Ishikawa (cell line): ENCODE results near the gene AUTS2.

ENCODE experiments used
- CEBPB ChIP-seq: IDR thresholded peaks from 2 replicates; pipeline ENCODE4 v1.6.1; 2012
- CREB1 ChIP-seq: IDR thresholded peaks from 2 replicates; pipeline ENCODE4 v1.6.1; 2012; ENCODE audit warnings: low read depth
- EGR1 ChIP-seq: IDR thresholded peaks from 2 replicates; pipeline ENCODE4 v1.6.1; 2012
- EP300 ChIP-seq: IDR thresholded peaks from 2 replicates; pipeline ENCODE4 v1.6.1; 2012; ENCODE audit warnings: borderline replicate concordance
- FOXM1 ChIP-seq: IDR thresholded peaks from 2 replicates; pipeline ENCODE4 v1.6.1; 2012; ENCODE audit warnings: low read depth, borderline replicate concordance
- NFIC ChIP-seq: IDR thresholded peaks from 2 replicates; pipeline ENCODE4 v1.6.1; 2012
- RAD21 ChIP-seq: IDR thresholded peaks from 2 replicates; pipeline ENCODE4 v1.6.1; 2012; ENCODE audit warnings: low read depth
- TAF1 ChIP-seq: IDR thresholded peaks from 2 replicates; pipeline ENCODE4 v1.6.1; 2012; ENCODE audit warnings: low read depth, mild to moderate bottlenecking
- TCF12 ChIP-seq: IDR thresholded peaks from 2 replicates; pipeline ENCODE4 v1.6.1; 2012; ENCODE audit warnings: low read depth
- TEAD4 ChIP-seq: IDR thresholded peaks from 2 replicates; pipeline ENCODE4 v1.6.1; 2012
- YY1 ChIP-seq: IDR thresholded peaks from 2 replicates; pipeline ENCODE4 v1.6.1; 2012; ENCODE audit warnings: low read depth
- ZBTB7A ChIP-seq: IDR thresholded peaks from 2 replicates; pipeline ENCODE4 v1.6.1; 2012; ENCODE audit warnings: low read depth
- TF ChIP-seq, protein P1 (sequence below): IDR thresholded peaks from 2 replicates; pipeline ENCODE4 v1.6.1; 2012
- TF ChIP-seq, protein P2 (sequence below): IDR thresholded peaks from 2 replicates; pipeline ENCODE4 v1.6.1; 2012
- TF ChIP-seq, protein P3 (sequence below): IDR thresholded peaks from 2 replicates; pipeline ENCODE4 v1.6.1; 2012; ENCODE audit warnings: low read depth, mild to moderate bottlenecking

The AUTS2 gene

GRCh38 chr7:69743436-69743835 is 145.2 kb downstream of the AUTS2 start:
- TF ChIP-seq TEAD4 (no peak), ZBTB7A (no peak), TAF1 (no peak), FOXM1 (no peak), NFIC (no peak), YY1 (no peak), TCF12 (no peak), EP300 (no peak), CEBPB (no peak), CREB1 (no peak)
- TF ChIP-seq, protein P1, sequence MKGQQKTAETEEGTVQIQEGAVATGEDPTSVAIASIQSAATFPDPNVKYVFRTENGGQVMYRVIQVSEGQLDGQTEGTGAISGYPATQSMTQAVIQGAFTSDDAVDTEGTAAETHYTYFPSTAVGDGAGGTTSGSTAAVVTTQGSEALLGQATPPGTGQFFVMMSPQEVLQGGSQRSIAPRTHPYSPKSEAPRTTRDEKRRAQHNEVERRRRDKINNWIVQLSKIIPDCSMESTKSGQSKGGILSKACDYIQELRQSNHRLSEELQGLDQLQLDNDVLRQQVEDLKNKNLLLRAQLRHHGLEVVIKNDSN: no peak
- TF ChIP-seq, protein P2, sequence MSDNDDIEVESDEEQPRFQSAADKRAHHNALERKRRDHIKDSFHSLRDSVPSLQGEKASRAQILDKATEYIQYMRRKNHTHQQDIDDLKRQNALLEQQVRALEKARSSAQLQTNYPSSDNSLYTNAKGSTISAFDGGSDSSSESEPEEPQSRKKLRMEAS: no peak
- TF ChIP-seq, protein P3, sequence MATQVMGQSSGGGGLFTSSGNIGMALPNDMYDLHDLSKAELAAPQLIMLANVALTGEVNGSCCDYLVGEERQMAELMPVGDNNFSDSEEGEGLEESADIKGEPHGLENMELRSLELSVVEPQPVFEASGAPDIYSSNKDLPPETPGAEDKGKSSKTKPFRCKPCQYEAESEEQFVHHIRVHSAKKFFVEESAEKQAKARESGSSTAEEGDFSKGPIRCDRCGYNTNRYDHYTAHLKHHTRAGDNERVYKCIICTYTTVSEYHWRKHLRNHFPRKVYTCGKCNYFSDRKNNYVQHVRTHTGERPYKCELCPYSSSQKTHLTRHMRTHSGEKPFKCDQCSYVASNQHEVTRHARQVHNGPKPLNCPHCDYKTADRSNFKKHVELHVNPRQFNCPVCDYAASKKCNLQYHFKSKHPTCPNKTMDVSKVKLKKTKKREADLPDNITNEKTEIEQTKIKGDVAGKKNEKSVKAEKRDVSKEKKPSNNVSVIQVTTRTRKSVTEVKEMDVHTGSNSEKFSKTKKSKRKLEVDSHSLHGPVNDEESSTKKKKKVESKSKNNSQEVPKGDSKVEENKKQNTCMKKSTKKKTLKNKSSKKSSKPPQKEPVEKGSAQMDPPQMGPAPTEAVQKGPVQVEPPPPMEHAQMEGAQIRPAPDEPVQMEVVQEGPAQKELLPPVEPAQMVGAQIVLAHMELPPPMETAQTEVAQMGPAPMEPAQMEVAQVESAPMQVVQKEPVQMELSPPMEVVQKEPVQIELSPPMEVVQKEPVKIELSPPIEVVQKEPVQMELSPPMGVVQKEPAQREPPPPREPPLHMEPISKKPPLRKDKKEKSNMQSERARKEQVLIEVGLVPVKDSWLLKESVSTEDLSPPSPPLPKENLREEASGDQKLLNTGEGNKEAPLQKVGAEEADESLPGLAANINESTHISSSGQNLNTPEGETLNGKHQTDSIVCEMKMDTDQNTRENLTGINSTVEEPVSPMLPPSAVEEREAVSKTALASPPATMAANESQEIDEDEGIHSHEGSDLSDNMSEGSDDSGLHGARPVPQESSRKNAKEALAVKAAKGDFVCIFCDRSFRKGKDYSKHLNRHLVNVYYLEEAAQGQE: no peak

DNA sequence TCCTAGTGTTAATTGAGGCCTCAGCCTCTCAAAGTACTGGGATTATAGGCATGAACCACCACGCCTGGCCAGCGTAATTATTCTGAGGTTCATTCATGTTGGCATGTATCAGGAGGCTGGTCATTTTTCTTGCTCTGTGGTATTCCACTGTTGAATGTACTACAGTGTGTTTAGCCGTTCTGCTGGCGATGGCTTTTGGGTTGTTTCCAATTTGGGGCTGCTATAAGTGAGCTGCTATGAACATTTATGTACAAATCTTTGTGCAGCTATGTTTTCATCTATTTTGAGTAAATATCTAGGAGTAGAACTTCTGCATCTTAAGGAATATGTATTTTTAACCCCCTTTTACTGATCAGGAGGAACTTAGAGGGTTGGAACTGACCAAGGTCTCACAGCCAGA is 145.8 kb downstream of the AUTS2 start:
- TF ChIP-seq CREB1: no peak
- TF ChIP-seq CEBPB: no peak
- TF ChIP-seq, protein P2: no peak
- no peak for TF ChIP-seq FOXM1
- TF ChIP-seq TAF1: no peak
- no peak for TF ChIP-seq ZBTB7A
- no peak for TF ChIP-seq EGR1
- TF ChIP-seq TEAD4: no peak
- no peak for TF ChIP-seq EP300
- TF ChIP-seq TCF12: no peak
- TF ChIP-seq, protein P3: no peak
- no peak for TF ChIP-seq RAD21
- TF ChIP-seq NFIC: no peak
- TF ChIP-seq YY1: no peak
- TF ChIP-seq, protein P1: no peak

DNA sequence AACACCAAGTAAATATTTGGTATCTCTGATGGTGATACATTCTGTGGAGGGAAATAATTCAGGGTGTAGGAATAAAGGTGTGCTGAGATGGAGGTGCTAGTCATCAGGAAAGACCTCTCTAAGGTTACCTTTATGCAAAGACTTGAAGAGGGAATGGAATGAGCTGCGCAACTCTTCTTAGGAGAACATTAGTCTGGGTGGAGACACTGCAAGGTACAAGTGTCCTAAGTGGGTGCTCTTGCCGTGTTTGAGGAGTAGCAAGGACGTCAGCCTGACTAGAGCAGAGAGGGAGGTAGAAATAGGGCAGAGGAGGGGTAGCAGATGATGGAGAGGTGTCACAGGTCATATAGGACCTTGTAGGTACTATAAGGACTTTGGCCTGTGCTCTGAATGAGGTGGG is 148.1 kb downstream of the AUTS2 start:
- TF ChIP-seq TAF1: no peak

- TF ChIP-seq ZBTB7A: no peak
- TF ChIP-seq YY1: no peak
- TF ChIP-seq, protein P2: no peak
- TF ChIP-seq TCF12: no peak
- TF ChIP-seq, protein P1: no peak
- TF ChIP-seq EGR1: no peak
- TF ChIP-seq FOXM1: no peak
- no peak for TF ChIP-seq CEBPB
- TF ChIP-seq, protein P3: no peak
- no peak for TF ChIP-seq NFIC
These were observed 148.9 kb downstream of the AUTS2 start for GRCh38 chr7:69747144-69747543.
